Upper lobe of left lung (tissue), 4 donors: ENCODE measurements around the gene GJC1.
"Not testable (repeated sequence)": the region's sequence is repeated elsewhere in the genome, so short reads cannot be mapped to it uniquely, and the experiment has no call there.

Source experiments
- CTCF ChIP-seq, 6 experiments: fragments of 450-650 bp in 4 of 6; fragments of 200-600 bp in 2 of 6; sonication (generic) in 2 of 6; IDR thresholded peaks; one replicate each; pipeline ENCODE4 v1.5.1; 2016 to 2019; ENCODE audit warnings: antibody characterized with exemption in 6 of 6
- EP300 ChIP-seq, 4 donors: sonication (generic); formaldehyde crosslinking; IDR thresholded peaks; one replicate each; pipeline ENCODE4 v1.5.1; 2017; ENCODE audit warnings: antibody characterized with exemption in 4 of 4, control low read depth in 2 of 4

- TF ChIP-seq CTCF, EP300 (IDR thresholded peaks at IDR 0.05): not testable (repeated sequence)
Measured at GRCh38 chr17:44818508-44818907, 11.6 kb downstream of the GJC1 start.
